MV-4-11 (cell line): Measurements from ENCODE around the gene ACOXL.
A peak's percentile ranks its signal among the peaks of the same experiment; 100 is the strongest.

ENCODE experiments used
- DNase-seq: peaks from one replicate; lab custom pipeline; 2025; lab: John Stamatoyannopoulos, UW

Gene ACOXL

DNA sequence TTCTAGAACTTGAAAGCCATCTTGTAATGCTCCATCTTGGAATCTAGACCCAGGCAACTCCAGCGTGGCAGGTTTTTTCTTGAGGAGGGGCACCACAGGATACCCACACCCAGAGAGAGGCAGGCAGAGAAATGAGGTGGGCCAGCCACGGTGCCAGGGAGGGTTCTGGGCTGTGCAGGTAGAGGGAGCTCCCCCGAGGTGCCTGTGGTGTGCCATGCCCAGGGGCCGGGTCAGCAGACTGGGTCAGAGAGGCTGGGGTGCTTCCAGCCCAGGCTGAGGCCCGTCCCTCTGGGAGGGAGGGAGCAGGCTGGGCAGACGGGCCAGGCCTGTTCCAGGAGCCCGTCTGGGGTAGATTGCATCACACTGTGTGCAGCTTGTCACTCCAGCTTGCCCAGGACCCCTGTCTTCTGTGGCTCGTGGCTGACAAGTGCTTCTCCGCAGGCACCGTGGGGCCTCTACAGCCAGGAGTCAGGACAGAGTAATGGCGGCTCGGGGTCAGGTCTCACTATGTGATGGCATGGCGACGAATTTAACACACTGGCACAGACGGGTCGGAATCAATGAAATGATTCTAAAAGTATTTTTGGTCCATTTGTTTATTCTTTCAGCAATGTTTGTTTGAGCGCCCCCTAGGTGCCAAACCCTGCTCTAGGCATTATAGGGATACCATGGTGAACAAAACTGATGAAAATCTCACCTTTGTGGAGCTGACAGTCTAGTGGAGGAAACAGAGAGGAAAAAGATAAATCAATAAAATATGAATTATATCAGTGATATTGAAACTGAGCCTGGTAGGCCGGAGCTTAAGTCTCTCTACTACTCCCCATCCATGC, 144.0 kb downstream of the ACOXL start:
- DNase-seq: peak; percentile 51

DNA sequence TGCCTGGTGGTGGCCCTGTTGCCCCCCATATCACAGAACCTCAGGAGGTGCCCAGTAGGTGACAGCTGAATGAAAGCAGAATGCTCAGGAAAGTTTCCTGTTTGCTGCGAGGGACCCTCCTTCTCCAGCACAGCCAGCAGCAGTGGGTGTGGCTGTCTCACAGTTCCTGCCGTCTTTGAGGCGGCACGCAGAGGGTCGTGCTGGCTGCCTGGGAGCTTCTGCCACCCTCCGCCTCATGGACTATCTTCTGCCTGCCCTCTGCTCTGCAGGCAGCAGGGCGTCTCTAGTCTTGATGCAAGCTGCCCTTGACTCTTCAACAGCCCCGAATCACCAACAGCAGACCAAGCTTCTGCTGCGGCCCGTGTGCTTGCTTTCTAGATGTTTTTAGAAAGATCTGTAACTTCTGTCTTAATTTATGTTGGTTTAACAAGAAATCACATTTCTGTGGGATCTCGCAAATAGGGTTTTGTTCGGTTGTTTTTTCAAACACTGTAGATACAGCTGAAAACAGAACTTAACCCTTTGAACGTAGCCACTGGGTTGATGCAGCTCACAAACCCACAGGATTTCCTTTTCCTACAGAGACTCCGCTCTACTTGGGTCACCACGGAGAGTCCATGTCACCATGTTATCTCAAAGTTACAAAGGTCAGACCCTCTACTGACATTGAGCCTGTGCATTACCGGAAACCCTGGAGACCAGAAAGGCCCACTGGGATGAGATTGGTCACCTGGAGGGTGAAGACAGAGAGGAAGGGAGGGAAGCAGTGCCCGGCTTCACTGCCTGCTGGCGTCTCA, 144.9 kb downstream of the ACOXL start:
- no peak for DNase-seq

DNA sequence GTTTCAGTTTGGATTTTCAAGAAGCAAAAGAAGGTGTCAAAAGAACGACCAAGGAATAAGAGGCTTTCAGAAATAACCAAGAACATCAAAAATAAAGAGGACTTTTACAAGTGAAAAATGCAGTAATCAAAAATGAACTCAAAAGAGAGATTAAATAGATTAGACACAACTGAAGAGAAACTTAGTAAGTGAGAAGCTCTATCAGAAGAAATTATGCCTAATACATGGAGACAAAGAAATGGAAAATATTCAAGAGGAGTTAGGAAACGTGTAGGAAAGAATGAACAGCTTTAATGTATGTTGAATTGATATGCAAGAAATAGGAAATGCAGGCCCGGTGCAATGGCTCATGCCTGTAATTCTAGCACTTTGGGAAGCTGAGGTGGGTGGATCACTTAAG, 145.8 kb downstream of the ACOXL start:
- no peak for DNase-seq

DNA sequence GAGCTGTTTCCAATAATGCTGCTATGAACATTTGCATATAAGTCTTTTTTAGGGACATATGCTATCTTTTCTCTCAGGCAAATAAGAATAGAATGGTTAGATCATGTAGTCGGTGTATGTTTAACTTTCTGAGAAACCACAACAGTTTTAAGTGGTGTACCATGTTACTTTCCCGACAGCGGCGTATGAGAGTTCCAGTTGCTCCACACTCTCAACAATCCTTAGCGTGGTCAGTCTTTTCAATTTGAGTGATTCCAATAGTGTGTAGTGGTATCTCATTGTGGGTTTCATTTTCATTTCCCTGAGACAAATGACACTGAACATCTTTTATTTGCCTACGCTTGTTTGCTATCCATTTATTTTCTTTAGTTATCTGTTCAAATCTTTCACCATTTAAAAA, 149.5 kb downstream of the ACOXL start:
- DNase-seq: no peak

DNA sequence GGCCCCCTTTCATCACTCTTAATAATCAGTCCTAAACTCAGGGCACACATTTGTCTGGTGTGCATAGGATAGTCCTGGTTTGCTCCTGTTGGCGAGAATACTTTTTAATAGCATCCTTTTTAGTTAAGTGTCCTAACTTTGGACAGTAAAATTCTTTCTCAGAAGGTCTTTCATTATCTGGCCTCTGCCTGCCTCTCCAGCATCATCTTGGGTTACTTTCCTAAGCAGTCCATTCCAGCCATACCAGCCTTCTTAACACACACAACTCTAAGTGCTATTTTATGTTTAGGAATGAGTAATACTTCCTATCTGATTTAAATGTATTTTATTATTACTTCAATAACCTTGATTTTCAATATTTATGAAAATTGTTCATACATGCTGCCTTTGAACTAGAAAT, 151.0 kb downstream of the ACOXL start:
- no peak for DNase-seq

DNA sequence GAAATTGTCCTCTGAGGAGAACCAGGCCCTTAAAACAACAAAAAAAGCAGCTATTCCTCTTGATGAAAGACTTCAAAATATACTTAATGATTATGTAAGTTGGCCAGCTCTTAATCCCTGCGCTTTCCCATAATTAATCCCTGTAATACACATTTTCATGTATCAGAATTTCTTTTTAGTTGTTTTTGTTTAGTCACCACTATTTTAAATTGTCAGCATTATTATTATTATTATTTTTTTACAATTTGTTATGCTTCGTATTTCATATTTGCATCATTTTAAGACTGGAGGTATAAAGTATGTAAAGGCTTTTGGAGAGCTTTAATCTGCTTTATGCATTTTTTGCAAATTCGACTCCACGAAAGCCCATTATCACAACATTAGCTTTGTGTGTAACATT, 152.9 kb downstream of the ACOXL start:
- DNase-seq: no peak

DNA sequence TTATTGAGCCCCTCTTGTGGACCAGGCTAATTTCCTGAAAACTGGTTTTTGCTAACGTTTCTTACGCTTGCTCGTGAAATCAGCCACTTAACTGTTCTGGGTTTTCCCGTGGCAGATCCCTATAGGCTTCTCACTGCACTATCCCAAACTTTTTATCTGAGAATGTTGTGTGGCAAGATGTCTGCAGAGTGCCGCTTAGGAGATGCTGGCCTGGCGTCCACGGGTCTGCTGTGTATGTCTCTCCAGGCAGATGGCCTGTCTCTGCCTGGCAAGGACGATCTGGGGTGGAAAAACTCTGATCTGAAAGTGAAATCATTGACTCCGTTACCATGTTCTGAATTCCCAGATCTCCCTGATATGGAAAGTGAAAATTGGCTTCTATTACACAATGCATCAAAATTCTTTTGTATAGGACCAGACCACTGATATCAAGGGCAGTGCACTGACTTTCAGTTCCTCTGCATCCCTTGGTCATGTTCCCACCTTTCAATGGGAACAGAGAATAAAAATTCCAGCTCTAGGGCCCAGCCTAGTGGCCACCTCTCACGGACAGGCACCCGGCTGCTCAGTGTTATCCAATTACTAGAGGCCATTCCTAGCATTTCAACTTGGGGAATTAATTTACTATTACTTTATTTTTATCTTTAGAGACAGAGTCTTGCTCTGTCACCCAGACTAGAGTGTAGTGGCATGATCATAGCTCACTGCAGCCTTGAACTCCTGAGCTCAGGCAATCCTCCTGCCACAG, 154.6 kb downstream of the ACOXL start:
- DNase-seq: peak; percentile 15

DNA sequence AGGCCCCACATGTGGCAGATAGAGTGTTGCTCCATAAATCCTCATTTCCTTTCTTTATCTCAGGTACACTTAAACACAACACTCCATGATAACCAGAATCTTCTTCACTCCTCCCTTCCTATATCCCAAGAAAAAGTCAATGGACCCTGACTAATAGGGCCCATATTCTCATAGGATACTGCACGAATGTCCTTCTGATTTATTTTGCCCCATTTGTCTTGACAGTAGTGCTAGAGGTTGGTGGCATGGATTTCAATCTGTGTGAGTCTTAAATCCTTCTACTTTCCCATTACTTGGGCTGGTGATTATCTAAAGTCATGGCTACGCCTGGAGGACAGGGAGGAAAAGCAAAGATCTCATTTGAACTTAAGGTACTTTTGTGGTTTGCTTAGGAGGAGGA, 156.0 kb downstream of the ACOXL start:
- DNase-seq: no peak

DNA sequence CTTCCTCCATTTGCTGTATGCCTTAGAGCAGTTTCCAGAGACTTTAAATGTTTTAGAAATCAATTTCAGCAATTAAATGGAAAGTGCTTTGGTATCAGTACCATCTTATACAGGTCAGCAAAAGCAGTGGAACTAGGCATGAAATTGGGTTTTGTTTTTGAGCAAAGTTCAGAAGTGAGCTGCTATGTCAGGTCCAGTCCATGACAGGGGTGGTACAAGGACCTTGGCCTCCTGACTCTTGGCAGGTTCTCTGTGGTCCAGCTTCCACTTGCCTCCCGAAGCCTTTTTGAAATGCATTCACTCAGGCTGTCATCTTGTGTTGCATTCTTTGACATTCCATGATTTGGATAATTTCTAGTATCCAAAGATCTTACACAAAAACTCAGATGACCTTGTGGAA, 159.3 kb downstream of the ACOXL start:
- DNase-seq: no peak

DNA sequence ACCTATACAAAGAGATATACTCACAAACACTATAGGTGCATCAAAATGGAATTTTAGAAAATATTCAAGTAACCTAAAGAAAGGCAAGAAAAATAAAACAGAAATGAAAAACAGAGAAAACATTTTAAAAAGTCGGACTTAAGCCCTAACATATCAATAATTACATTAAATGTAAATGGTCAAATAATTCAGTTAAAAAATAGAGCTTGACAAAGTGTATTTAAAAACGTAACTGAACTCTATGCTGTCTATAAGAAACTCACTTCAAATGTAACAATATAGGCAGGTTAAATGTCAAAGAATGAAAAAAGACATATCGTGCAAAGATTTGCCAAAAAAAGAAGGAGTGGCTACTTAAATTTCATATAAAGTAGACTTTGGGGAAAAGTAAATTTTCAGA, 163.9 kb downstream of the ACOXL start:
- no peak for DNase-seq

DNA sequence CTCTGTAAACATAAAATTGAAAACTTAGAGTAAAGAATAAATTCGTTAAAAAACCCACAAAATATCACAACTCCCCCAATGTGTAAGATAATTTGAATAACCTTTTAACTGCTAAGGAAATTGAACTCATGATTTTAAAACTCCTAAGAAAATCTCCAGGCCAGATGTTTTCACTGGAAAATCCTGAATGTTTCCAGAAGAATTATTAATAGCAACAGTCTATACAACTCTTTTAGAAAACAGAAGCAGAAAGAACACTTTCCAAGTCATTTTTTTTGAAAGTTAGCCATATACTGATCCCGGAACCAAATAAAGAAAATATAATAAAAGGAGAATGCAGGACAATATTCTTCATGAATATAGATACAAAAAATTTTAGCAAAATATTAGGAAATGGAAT, 165.6 kb downstream of the ACOXL start:
- DNase-seq: no peak

DNA sequence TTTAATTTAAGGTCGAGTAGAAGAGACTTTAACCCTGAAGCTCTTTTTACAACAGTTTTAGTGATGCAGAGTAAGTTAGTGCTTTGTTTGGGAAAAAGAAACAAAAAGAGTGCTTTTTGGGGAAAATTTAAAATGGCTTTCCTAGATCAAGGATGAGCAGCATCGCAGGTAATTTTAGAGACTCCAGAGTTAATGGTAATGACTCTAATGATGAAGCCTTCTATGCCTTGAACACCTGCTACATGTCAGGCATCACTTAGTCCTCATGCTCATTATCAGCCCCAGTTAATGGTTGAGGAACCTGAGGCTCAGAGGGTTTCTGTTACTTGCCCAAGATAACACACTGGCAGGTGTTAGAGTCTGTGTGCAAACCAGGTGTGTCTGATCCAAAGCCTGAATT, 167.8 kb downstream of the ACOXL start:
- DNase-seq: no peak

DNA sequence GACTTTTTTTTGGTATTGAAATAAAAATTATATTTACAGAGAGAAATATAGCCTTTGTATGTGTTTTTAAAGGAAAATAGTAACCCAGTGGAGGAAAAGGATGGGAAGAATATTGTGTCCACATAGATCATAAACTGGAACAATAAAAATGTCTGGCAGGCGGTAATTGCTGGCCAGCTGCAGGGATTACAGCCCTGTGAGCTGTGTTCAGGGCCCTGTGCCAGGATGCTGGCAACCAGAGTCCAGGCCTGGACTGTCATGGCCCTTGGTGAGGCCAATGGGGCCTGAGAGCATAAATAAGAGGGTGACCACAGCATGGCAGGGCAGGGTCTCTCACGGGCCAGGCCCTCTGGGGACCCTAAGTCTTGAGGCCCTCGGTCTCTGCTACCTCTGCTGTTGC, 171.2 kb downstream of the ACOXL start:
- no peak for DNase-seq

DNA sequence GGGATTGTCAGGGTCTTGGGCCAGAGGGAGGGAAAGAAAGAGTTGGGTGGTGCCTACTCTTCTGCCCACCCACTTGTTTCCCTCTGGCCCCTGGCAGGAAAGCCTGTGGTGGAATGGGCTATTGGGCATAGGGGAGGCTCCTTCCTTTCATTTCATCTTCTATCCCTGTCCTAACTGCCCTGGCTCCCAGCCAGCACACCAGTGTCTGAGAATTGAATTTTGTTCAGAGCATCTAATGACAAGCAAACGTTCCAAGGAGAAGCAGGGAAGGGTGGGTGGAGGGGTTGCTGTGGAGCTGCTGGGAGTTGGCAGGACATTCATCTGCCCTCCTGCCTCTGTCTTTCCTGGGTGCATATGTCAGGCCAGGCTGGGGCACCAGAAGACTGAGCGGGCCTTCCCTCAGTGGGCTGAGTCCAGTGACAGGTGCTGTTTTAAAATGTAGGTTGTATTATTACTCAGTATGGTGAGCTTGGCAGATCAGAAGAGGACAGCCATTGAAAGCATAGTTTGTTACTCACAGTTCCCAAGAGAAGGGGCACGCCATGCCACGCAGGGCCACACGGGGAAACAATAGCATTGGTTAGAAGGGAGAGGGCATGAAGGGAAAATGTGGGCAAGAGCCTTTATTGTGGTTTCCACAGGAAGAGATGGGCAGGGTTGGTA, 171.9 kb downstream of the ACOXL start:
- no peak for DNase-seq

DNA sequence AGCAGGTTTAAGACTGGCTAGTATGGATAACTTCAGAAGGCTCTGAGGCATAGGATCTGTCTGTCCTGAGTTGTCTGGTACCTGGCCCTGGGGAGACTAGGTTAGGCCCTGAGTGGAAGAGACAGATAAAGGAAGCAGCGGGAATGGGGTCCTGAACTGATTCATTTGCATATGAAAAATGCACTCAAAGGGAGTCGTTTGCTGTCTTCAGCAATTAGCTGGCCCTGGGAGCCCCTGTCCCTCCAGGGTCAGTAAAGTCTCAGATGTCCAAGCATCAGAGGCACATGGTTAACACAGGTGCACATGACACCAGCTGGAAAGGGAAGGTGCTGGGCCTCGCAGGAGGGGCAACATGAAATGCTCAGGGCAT, 172.4 kb downstream of the ACOXL start:
- DNase-seq: no peak

DNA sequence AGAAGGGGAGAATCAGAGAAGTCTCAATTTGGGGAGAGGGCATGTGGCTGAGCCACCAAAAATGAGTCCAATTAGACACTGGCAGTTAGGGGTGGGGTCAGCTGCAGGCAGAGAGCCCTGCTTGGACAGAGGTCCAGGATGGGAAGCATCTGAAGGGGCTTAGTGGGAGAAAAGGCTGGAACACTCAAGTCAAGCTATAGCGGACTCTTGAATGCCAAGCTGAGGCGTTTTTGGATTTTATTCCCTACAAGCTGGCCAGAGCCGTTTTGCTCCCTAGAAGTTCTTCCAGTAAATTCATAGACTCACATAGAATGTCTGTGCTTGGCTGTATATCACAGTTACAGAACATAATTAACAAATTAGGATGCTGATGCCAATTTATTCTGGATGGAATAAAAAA, 172.8 kb downstream of the ACOXL start:
- DNase-seq: no peak

DNA sequence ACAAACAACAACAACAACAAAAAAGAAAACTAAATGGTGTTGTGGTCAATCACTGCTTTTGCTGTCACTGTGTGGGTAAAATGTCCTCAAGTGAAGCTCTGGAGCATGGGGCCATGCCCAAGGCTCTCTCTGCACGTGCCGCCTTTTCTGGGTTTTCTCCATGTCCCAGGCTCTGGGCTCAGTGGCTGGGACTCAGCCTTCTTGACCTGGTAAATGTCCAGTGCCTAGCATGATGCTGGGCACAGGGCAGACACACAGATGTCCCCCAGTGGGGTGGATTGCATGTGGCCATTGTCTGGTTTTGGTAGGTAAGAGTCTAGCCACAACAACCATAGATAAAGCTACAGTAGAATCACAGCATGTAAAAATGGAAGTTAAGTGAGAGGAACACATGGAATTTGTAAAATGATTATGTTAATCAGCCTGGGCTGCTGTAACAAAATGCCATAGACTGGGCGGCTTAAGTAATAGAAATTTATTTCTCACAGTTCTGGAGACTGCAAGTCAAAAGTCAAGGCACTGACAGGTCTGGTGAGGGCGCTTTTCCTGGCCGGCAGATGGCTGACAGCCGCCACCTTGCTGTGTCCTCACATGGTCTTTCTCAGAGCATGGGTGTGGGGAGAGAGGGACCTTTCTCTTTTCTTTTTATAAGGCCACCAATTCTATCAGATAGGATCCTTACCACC, 174.4 kb downstream of the ACOXL start:
- DNase-seq: no peak

DNA sequence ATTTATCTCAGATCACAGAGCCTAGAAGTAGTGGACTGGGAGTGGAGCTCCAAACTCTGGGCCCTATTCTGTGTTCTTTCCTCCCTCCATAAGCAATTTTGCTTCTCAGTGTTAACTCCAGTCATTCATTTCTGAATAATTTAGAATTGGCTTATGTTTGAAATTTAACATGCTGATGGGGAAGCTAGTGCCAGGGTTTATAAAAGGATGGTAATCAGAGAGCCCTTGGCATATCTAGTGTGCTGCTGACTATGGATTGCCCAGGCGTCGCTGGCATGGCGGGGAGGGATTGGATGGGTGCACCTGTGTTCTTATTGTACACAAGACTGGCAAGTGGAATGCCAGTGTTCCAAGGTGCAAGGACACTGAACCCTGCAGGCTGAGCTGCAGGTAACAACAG, 177.1 kb downstream of the ACOXL start:
- DNase-seq: no peak

DNA sequence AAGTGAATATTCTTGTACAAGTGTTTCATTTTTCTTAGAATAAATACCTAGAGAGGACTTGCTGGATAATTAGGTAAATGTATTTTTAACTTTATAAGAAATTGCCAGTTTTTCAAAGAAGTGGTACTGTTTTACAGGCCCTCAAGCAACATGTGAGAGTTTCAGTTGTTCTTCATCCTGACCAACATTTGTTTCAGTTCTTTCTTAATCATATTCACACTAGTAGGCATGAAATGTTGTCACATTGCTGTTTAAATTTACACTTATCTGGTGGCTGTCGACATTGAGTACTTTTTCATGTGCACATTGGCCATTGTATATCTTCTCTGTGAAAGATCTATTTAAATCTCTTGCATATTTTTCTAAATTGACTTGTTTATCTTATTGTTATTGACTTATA, 178.1 kb downstream of the ACOXL start:
- DNase-seq: peak; percentile 77

DNA sequence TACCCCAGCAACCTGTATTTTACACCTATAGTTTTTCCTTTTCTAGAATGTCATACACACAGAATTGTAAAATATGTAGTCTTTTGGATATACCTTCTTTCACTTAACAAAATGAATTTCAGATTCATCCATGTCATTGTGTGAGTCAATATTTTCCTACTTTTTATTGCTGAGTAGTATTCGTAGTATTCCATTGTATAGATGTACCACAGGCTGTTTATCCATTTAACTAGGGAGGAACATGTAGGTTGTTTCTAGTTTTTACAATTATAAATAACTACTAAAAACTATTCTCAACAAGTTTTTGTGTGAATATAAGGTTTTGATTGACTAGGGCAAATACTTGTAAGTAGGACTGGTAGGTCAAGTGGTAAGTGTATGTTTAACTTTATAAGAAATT, 187.4 kb downstream of the ACOXL start:
- DNase-seq: no peak

DNA sequence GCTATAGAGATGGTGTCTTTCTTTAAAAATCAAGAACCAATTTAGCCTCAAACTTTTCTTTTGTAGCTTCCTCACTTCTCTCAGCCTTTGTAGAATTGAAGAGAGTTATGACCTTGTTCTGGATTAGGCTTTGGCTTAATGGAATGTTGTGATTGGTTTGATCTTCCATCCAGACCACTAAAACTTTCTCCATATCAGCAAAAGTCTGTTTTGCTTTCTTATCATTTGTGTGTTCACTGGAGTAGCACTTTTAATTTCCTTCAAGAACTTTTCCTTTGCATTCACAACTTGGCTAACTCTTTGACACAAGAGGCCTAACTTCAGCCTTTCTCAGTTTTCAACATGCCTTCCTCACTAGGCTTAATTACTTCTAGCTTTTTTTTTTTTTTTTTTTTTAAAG, 193.1 kb downstream of the ACOXL start:
- DNase-seq: no peak

DNA sequence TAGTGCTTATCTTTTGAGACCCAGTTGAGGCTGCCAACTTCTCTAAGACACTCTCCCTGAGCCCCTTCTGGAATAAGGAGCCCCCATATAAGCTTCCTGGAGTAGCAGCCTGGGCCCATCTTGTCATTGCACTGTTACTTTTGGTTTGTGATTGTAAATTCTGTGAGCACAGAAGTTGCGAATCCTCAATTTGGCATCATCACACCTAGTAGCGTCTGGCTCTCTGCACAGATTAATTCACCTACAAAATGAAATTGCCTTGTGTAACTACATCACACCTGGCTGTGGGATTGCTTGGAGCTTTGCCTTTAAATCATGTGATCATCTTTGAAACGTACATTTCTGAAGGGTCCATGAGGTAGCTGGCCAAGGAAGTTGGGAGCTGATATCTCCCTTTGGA, 195.2 kb downstream of the ACOXL start:
- DNase-seq: no peak
